H1 (cell line): ENCODE results near the gene ZMYND10. TPM values are rescaled to one million over a fixed set of nuclear protein-coding genes. Genes with fewer than 3 reads are reported as not detected.

ENCODE experiments used
- CBX8 ChIP-seq: fragments of 300-800, 300-1000 bp; sonication (generic); IDR thresholded peaks from 2 replicates; pipeline ENCODE4 v1.7.1; 2016; ENCODE audit warnings: low read depth, low read length, borderline replicate concordance
- EP300 ChIP-seq, 2 experiments: IDR thresholded peaks; 1 replicate in 1 of 2; 2 replicates in 1 of 2; pipeline ENCODE4 v1.6.1; 2011 to 2012; ENCODE audit warnings: low read depth in 2 of 2, low read length in 2 of 2, mild to moderate bottlenecking in 2 of 2, borderline replicate concordance in 1 of 2, inconsistent platforms in 1 of 2, moderate library complexity in 1 of 2
- polyA plus RNA-seq, 7 experiments: library from polyadenylated mRNA; depleted of rRNA in 3 of 7; stranded (reverse) in 5 of 7; unstranded in 2 of 7; fragments of >200 nt in 5 of 7; fragments of 200-250 nt in 2 of 7; gene quantifications; 1 replicate in 5 of 7; 2 replicates in 1 of 7; 4 replicates in 1 of 7; pipeline versions ENCODE4 v1.2.1 to v1.2.3, GENCODE V29; 2011 to 2013; ENCODE audit warnings: missing spikeins in 2 of 7, mixed read lengths in 2 of 7
- total RNA-seq: library from RNA; stranded (reverse); fragmentation: NEBNext Ultra II Directional; extraction: Animal tissue kit (Norgen Biotek cat#: 25700); gene quantifications from 2 replicates; pipeline ENCODE4 v1.2.1, GENCODE V29; 2021

ZMYND10 gene
- total and polyA plus RNA-seq, 2 of the 8 experiments (the other 6 are each of a cell fraction or from before 2014, with no cell fraction given): 0.56 to 0.79 TPM

- TF ChIP-seq CBX8 (no peak), EP300 (IDR thresholded peaks at IDR 0.05; ENCODE audit: borderline replicate concordance in 1 of 2, low read depth in 2 of 2, low read length in 2 of 2) (no peak)
These were observed 48.2 kb downstream of the ZMYND10 start (continued) for GRCh38 chr3:50297384-50297775.
